Stimulated activated CD4-positive, alpha-beta T cell treated with anti-CD3 and anti-CD28 coated beads, Interleukin-15, amount 100 ng/mL, for 24 hours (primary cell): ENCODE data around the gene C12orf56.
"Not testable (repeated sequence)": the region's sequence is repeated elsewhere in the genome, so short reads cannot be mapped to it uniquely, and the experiment has no call there.

Experiments
- DNase-seq: peaks from one replicate; pipeline ENCODE4 v3.0.0-alpha.2; 2020

The C12orf56 gene

GRCh38 chr12:64225626-64226025 is 164.9 kb downstream of the C12orf56 start:
- DNase-seq, result no peak

- DNase-seq, result peak; percentile 93
These were observed 168.4 kb downstream of the C12orf56 start, which contains the start of gene KICS2 for GRCh38 chr12:64222009-64222765. TSS of gene KICS2 (minus strand) at chr12:64222296. CDS start at chr12:64222237, 59 bp downstream.

- DNase-seq, result peak; percentile 75
These were observed 168.9 kb downstream of the C12orf56 start for GRCh38 chr12:64221651-64222008.

- no peak for DNase-seq
These were observed 170.5 kb downstream of the C12orf56 start for GRCh38 chr12:64220046-64220445.

- no peak for DNase-seq
These were observed 171.4 kb downstream of the C12orf56 start for GRCh38 chr12:64219145-64219544.

GRCh38 chr12:64218597-64218996 is 172.0 kb downstream of the C12orf56 start:
- DNase-seq, result no peak

GRCh38 chr12:64217643-64218042 is 172.9 kb downstream of the C12orf56 start:
- not testable (repeated sequence) for DNase-seq

- no peak for DNase-seq
These were observed 174.3 kb downstream of the C12orf56 start for GRCh38 chr12:64216239-64216638.
